GM12872 (cell line): ENCODE data around the gene TMEM247.

ENCODE experiments used
- TF ChIP-seq, protein P1 (sequence below): IDR thresholded peaks from 3 replicates; pipeline ENCODE4 v1.5.1; 2011; ENCODE audit warnings: low read depth, mild to moderate bottlenecking, low read length, moderate library complexity; ENCODE audit not compliant: insufficient read depth

Gene TMEM247

DNA sequence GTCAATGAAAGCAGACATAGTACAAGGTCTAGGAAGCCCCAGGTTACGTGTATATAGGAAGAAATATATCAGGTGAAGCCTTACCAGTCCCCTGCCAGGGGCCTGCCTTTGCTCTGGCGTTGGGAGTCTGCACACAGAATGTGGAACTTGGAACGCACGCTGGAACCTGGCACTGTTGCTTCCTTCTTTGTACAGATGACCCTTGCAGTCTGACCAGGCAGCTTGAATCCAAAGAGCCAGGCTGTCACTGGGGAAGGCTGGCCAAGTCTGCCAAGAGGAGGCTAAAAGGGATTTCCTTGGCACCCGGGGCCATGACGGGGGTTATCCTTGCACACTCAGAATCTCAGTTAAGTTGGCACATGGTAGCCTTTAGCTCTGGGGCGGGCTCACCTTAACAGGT lies 39.5 kb downstream of the TMEM247 start:
- TF ChIP-seq, protein P1, sequence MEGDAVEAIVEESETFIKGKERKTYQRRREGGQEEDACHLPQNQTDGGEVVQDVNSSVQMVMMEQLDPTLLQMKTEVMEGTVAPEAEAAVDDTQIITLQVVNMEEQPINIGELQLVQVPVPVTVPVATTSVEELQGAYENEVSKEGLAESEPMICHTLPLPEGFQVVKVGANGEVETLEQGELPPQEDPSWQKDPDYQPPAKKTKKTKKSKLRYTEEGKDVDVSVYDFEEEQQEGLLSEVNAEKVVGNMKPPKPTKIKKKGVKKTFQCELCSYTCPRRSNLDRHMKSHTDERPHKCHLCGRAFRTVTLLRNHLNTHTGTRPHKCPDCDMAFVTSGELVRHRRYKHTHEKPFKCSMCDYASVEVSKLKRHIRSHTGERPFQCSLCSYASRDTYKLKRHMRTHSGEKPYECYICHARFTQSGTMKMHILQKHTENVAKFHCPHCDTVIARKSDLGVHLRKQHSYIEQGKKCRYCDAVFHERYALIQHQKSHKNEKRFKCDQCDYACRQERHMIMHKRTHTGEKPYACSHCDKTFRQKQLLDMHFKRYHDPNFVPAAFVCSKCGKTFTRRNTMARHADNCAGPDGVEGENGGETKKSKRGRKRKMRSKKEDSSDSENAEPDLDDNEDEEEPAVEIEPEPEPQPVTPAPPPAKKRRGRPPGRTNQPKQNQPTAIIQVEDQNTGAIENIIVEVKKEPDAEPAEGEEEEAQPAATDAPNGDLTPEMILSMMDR: no peak

DNA sequence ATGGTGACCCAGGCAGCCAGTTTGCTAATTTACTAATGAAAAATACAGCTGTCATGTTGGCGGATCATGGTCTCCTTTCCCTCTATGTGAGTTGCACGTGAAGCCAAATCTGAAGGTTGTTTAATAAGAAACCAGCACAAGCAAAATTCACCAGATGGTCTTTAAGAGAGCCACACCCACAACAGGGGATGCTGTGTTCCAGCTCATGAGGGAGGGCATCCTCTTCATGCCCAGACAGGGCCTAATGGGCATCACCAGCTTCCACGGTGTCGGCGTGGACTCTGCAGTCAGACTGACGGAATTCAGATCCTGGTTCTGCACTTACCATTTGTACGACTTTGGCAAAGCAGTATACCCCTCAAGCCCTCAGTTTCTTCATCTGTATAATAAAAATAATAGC lies 39.9 kb downstream of the TMEM247 start:
- TF ChIP-seq, protein P1: no peak

DNA sequence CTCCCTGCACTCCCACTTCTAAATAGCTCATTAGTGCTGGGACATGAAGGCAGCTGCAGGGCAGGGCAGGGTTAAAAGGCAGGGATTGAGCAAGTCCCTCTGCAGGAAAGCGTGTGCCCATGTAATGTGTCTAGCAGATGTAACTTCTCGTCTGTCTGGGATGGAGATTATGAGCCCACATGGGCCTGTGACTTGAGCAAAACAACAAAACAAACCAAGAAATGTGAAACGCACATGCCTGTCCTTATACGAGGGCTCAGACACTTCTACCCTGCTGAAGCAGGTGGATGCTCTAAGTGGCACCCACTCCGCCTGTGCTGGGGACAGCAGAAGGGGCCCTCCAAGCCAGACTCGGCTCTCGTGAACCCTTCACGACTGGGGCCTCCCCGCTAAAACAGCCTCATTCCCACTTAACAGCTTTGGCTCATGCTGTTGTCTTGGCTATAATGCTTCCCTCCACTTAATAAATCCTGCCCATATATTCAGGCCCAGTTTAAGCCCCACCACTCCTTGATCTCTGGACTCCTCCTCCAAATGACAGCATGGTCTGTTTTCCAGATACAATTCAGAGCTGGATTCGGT lies 40.9 kb downstream of the TMEM247 start:
- TF ChIP-seq, protein P1: no peak

DNA sequence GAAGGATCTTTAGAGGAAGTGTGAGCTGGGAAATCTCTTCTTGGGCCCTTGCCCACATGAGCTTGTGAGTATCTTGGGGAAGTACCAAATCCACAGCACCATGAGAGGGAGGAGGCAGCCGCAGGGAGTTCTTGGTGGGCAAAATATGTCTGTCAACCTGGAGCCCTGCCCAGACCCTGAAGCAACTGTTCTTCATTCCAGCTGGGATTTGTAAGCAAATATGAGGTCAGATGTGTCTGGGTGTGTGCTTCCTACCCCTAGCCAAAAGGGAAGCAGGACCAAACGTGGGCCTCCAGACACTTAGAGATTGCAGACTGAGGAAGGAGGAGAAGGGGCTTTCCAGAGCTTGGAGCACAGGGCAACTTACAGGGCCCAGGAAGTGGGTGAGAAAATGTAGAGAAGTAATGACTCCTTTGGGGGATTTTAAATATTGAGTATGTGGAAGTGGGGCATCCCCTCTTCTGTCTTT lies 41.9 kb downstream of the TMEM247 start:
- TF ChIP-seq, protein P1: no peak

DNA sequence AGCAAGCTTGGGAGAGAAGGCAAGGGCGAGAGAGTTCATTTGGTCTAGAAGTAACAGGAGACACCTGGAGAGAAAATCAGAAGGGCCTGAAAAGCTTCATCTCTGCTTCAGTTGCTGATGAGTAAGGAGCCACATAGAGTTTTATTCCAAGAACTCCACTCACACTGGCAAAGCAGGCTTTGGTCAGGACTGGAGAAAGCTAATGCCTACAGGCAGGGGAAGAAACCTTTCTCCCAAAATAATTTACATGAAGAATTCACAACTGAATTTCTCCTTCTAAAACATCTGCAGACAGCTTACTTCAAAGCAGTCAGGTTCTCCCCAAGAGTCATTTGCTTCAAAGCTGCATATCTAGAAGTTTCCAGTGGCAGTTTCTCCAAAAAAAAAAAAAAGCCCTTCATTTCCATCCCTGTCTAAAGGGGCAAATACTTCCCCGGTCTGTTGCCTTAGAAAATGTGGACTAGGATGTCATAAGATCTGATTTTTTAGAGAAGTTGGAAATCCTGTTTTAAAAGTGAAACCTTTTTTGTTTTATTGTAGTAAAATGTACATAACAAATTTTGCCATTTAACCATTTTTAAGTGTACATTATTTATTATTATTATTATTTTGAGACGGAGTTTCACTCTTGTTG lies 46.3 kb downstream of the TMEM247 start:
- TF ChIP-seq, protein P1: no peak

DNA sequence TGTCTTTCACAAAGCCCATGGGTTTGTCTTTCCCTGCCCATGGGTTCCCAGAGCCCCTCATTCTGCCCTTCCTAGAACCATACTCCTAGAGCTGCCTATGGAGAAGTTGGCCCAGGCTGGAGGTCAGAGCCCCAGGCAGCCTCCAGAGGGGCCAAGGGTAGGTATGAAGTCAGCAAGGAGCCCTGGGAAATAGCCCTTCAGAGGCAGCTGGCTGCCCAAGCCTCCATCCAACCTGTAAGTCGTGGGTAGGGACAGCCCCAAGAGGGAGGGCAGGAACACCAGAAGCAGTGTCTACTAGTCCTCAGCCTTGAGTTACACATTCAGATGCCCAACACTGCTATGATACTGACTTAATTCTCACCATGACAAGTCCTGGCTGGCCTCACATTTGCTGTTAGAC lies 49.5 kb downstream of the TMEM247 start:
- TF ChIP-seq, protein P1: no peak

DNA sequence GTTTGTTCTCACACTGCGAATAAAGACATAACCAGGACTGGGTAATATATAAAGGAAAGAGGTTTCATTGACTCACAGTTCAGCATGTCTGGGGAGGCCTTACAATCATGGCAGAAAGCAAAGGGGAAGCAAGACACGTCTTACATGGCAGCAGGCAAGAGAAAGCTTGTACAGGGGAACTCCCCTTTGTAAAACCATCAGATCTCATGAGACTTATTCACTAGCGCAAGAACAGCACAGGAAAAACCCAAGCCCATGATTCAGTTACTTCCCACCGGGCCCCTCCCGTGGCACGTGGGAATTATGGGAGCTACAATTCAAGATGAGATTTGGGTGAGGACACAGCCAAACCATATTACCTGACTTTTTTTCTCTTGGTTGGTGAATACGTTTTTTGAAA lies 51.3 kb downstream of the TMEM247 start:
- TF ChIP-seq, protein P1: no peak

DNA sequence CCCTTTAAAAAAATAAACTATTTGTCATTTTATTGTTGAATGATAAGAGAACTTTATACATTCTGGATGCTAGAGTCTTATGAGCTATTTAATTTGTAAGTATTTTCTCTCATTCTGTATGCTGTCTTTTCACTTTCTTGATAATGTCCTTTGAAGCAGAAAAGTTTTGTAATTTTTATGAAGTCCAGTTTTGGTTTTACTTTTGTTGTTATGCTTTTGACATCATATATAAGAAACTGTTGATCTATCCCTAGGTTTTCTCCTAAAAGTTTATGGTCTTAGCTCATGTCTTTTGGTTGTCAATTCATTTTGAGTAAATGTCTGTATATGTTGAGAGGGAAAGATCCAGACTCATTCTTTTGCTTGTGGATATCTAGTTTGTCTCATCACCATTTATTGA lies 52.5 kb downstream of the TMEM247 start:
- TF ChIP-seq, protein P1: no peak
